ENCODE results near the gene SSBP3.

SSBP3 gene

GRCh38 chr1:54323324-54323739 is 82.9 kb downstream of the SSBP3 start:
- DNase-seq (ENCODE audit: low read depth in 1 of 2, low spot score in 1 of 2), result no peak
- H3K27ac ChIP-seq (replicated peaks), result no peak overlapping the region
- no peak overlapping the region for H3K4me3 ChIP-seq (replicated peaks; ENCODE audit: insufficient read depth, low read length)
- H3K27me3 ChIP-seq (ENCODE audit: insufficient read depth, poor library complexity, severe bottlenecking), result no peaks in the 10 kb centered on the region
- TF ChIP-seq SPI1 (IDR thresholded peaks at IDR 0.05; ENCODE audit: borderline replicate concordance, low read depth) (no peak), REST (IDR thresholded peaks at IDR 0.05; ENCODE audit: insufficient replicate concordance, low read depth) (no peak)

GRCh38 chr1:54318246-54318814 is 87.9 kb downstream of the SSBP3 start:
- H3K4me3 ChIP-seq (replicated peaks; ENCODE audit: insufficient read depth, low read length), result no peak overlapping the region
- no peak for TF ChIP-seq SPI1 (IDR thresholded peaks at IDR 0.05; ENCODE audit: borderline replicate concordance, low read depth)
- H3K27ac ChIP-seq (replicated peaks), result no peak overlapping the region
- DNase-seq (ENCODE audit: low read depth in 1 of 2, low spot score in 1 of 2), result no peak
- no peaks in the 10 kb centered on the region for H3K27me3 ChIP-seq (ENCODE audit: insufficient read depth, poor library complexity, severe bottlenecking)

GRCh38 chr1:54317084-54317483 is 89.1 kb downstream of the SSBP3 start:
- TF ChIP-seq CTCF (IDR thresholded peaks at IDR 0.05; ENCODE audit: insufficient read depth, low read length), result no peak
- no peak for TF ChIP-seq GABPA (IDR thresholded peaks at IDR 0.05; ENCODE audit: low read depth)
- no peak for TF ChIP-seq POLR2AphosphoS5 (IDR thresholded peaks at IDR 0.05; ENCODE audit: low read depth)
- H3K27ac ChIP-seq (replicated peaks), result no peak overlapping the region
- no peak for DNase-seq (ENCODE audit: low read depth in 1 of 2, low spot score in 1 of 2)
- H3K4me3 ChIP-seq (replicated peaks; ENCODE audit: insufficient read depth, low read length), result no peak overlapping the region
- no peaks in the 10 kb centered on the region for H3K27me3 ChIP-seq (ENCODE audit: insufficient read depth, poor library complexity, severe bottlenecking)

GRCh38 chr1:54315099-54315498 is 91.1 kb downstream of the SSBP3 start:
- no peak overlapping the region for H3K27ac ChIP-seq (replicated peaks)
- DNase-seq (ENCODE audit: low read depth in 1 of 2, low spot score in 1 of 2), result no peak
- H3K4me3 ChIP-seq (replicated peaks; ENCODE audit: insufficient read depth, low read length), result no peak overlapping the region
- TF ChIP-seq CTCF (IDR thresholded peaks at IDR 0.05; ENCODE audit: insufficient read depth, low read length) (no peak), POLR2AphosphoS5 (IDR thresholded peaks at IDR 0.05; ENCODE audit: low read depth) (no peak), GABPA (IDR thresholded peaks at IDR 0.05; ENCODE audit: low read depth) (no peak), REST (IDR thresholded peaks at IDR 0.05; ENCODE audit: insufficient replicate concordance, low read depth) (no peak), SPI1 (IDR thresholded peaks at IDR 0.05; ENCODE audit: borderline replicate concordance, low read depth) (no peak)
- H3K27me3 ChIP-seq (ENCODE audit: insufficient read depth, poor library complexity, severe bottlenecking), result no peaks in the 10 kb centered on the region

- TF ChIP-seq SPI1 (IDR thresholded peaks at IDR 0.05; ENCODE audit: borderline replicate concordance, low read depth), result no peak
- no peak for TF ChIP-seq REST (IDR thresholded peaks at IDR 0.05; ENCODE audit: insufficient replicate concordance, low read depth)
- no peak for TF ChIP-seq CTCF (IDR thresholded peaks at IDR 0.05; ENCODE audit: insufficient read depth, low read length)
- TF ChIP-seq POLR2AphosphoS5 (IDR thresholded peaks at IDR 0.05; ENCODE audit: low read depth), result no peak
- no peak for TF ChIP-seq GABPA (IDR thresholded peaks at IDR 0.05; ENCODE audit: low read depth)
- no peak for DNase-seq (ENCODE audit: low read depth in 1 of 2, low spot score in 1 of 2)
- no peak overlapping the region for H3K27ac ChIP-seq (replicated peaks)
- no peak overlapping the region for H3K4me3 ChIP-seq (replicated peaks; ENCODE audit: insufficient read depth, low read length)
- no peaks in the 10 kb centered on the region for H3K27me3 ChIP-seq (ENCODE audit: insufficient read depth, poor library complexity, severe bottlenecking)
Measured at GRCh38 chr1:54314696-54315095, 91.5 kb downstream of the SSBP3 start.

Data from HL-60 (cell line).